ENCODE results near the gene SMARCB1.

DNA sequence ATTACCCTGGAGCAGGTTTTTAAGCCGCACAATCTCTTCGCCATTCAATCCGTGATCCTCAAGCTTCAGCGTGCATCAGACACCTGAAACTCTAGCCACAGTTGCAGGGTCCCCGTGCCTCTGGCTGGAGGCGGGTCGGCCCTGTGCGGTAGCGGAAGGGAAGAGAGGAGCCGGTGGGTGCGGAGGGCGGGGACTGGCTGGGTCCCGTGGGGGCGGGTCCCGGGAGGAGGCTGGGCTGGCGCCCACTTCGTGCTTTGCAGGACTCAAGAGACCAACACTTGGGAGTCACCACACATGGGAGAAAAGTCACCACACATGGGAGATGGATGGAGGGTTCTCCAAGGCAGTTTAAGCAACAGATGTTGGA, 23.2 kb upstream of the SMARCB1 start:
- TF ChIP-seq, protein P1, sequence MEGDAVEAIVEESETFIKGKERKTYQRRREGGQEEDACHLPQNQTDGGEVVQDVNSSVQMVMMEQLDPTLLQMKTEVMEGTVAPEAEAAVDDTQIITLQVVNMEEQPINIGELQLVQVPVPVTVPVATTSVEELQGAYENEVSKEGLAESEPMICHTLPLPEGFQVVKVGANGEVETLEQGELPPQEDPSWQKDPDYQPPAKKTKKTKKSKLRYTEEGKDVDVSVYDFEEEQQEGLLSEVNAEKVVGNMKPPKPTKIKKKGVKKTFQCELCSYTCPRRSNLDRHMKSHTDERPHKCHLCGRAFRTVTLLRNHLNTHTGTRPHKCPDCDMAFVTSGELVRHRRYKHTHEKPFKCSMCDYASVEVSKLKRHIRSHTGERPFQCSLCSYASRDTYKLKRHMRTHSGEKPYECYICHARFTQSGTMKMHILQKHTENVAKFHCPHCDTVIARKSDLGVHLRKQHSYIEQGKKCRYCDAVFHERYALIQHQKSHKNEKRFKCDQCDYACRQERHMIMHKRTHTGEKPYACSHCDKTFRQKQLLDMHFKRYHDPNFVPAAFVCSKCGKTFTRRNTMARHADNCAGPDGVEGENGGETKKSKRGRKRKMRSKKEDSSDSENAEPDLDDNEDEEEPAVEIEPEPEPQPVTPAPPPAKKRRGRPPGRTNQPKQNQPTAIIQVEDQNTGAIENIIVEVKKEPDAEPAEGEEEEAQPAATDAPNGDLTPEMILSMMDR (IDR thresholded peaks at IDR 0.05) = no peak
- no peak for TF ChIP-seq ZFX (IDR thresholded peaks at IDR 0.05; ENCODE audit: borderline replicate concordance)
